Measurements from ENCODE around the gene FAM193A. TPM values are rescaled to one million over a fixed set of nuclear protein-coding genes. Genes with fewer than 3 reads are reported as not detected.
A peak's percentile ranks its signal among the peaks of the same experiment; 100 is the strongest.

Gene FAM193A
- total RNA-seq, 4 donors from 2014 or later: 9.8 to 18.7 (median 16.4) TPM

- Histone ChIP-seq H3K36me3 (peaks cover 35 to 100% (median 50%) of the 10 kb centered on the region in 3 donors), H3K4me1 (no peaks in the 10 kb centered on the region), H3K27ac (no peak overlapping the region), H3K9me3 (no peaks in the 10 kb centered on the region), H3K4me3 (no peak overlapping the region), H3K27me3 (no peaks in the 10 kb centered on the region)
- TF ChIP-seq POLR2A (IDR thresholded peaks at IDR 0.05): no peak
- no peak for TF ChIP-seq CTCF (IDR thresholded peaks at IDR 0.05)
- WGBS, 2 donors: 71 to 86% methylated on average over 2 to 7 of the region's 8 CpGs
- intact Hi-C loops (cut with DNase I): no loop called here
- DNase-seq: no peak
These were observed 163.6 kb downstream of the FAM193A start for GRCh38 chr4:2700031-2700430.

- H3K9me3 ChIP-seq: no peaks in the 10 kb centered on the region
- DNase-seq: no peak
These were observed 165.9 kb downstream of the FAM193A start for GRCh38 chr4:2702361-2702760.

GRCh38 chr4:2702770-2703169 lies 166.3 kb downstream of the FAM193A start:
- H3K27ac ChIP-seq: no peak overlapping the region
- DNase-seq: no peak
- H3K36me3 ChIP-seq: peaks cover 27 to 95% (median 36%) of the 10 kb centered on the region in 3 donors
- no peaks in the 10 kb centered on the region for H3K9me3 ChIP-seq
- WGBS, 2 donors: 72 to 85% methylated on average over 7 of the region's 7 CpGs
- no peak overlapping the region for H3K4me3 ChIP-seq
- H3K27me3 ChIP-seq: no peaks in the 10 kb centered on the region
- H3K4me1 ChIP-seq: no peaks in the 10 kb centered on the region
- intact Hi-C loops (cut with DNase I): no loop called here
- no peak for TF ChIP-seq CTCF (IDR thresholded peaks at IDR 0.05)
- TF ChIP-seq POLR2A (IDR thresholded peaks at IDR 0.05): no peak

More at GRCh38 chr4:2702361-2702760, 165.9 kb downstream of the FAM193A start:
- Histone ChIP-seq H3K4me3 (no peak overlapping the region), H3K27me3 (no peaks in the 10 kb centered on the region), H3K36me3 (peaks cover 29 to 95% (median 38%) of the 10 kb centered on the region in 3 donors), H3K4me1 (no peaks in the 10 kb centered on the region), H3K27ac (no peak overlapping the region)
- 88 to 91% methylated on average over 7 to 8 of the region's 8 CpGs for WGBS, 2 donors
- no peak for TF ChIP-seq POLR2A (IDR thresholded peaks at IDR 0.05)
- no peak for TF ChIP-seq CTCF (IDR thresholded peaks at IDR 0.05)
- intact Hi-C loops (cut with DNase I): no loop called here

- Histone ChIP-seq H3K4me1 (peaks cover 0 to 22% (median 10%) of the 10 kb centered on the region in 3 donors), H3K4me3 (no peak overlapping the region), H3K9me3 (no peaks in the 10 kb centered on the region), H3K27me3 (no peaks in the 10 kb centered on the region), H3K27ac (no peak overlapping the region), H3K36me3 (peaks cover 0 to 68% (median 15%) of the 10 kb centered on the region in 3 donors)
- TF ChIP-seq CTCF (IDR thresholded peaks at IDR 0.05) (no peak), POLR2A (IDR thresholded peaks at IDR 0.05) (no peak)
- intact Hi-C loops (cut with DNase I): no loop called here
- WGBS, 2 donors: 74 to 85% methylated on average over 8 of the region's 9 CpGs
- no peak for DNase-seq
These were observed 175.9 kb downstream of the FAM193A start for GRCh38 chr4:2712261-2712842.

- intact Hi-C loops (cut with DNase I): no loop called here
- H3K27me3 ChIP-seq: no peaks in the 10 kb centered on the region
- H3K9me3 ChIP-seq: no peaks in the 10 kb centered on the region
- 86 to 96% methylated on average over 4 to 5 of the region's 5 CpGs for WGBS, 2 donors
- peaks cover 0 to 22% (median 10%) of the 10 kb centered on the region in 3 donors for H3K4me1 ChIP-seq
- no peak overlapping the region for H3K4me3 ChIP-seq
- peaks cover 0 to 65% (median 17%) of the 10 kb centered on the region in 3 donors for H3K36me3 ChIP-seq
- TF ChIP-seq CTCF (IDR thresholded peaks at IDR 0.05): no peak
- no peak for TF ChIP-seq POLR2A (IDR thresholded peaks at IDR 0.05)
- peak overlapping the region in 2 of 4 donors; percentile 43 to 68 for H3K27ac ChIP-seq
- no peak for DNase-seq
These were observed 176.9 kb downstream of the FAM193A start for GRCh38 chr4:2713337-2713736.
